NB4 (cell line): ENCODE data around the gene HTR1D.

Experiments
- CTCF ChIP-seq: IDR thresholded peaks from one replicate; pipeline ENCODE4 v1.5.1; 2012; ENCODE audit warnings: low read depth, low read length
- POLR2A ChIP-seq: IDR thresholded peaks from 2 replicates; pipeline ENCODE4 v1.6.1; 2011; ENCODE audit warnings: mild to moderate bottlenecking; ENCODE audit not compliant: insufficient read length; ENCODE audit errors: extremely low read depth

GRCh38 chr1:23239638-23240295 is 22.5 kb upstream of the HTR1D start:
- TF ChIP-seq CTCF: no peak
- no peak for TF ChIP-seq POLR2A
